ENCODE data around the gene EFNB2. TPM values are rescaled to one million over a fixed set of nuclear protein-coding genes. Genes with fewer than 3 reads are reported as not detected.

Gene EFNB2
- total and polyA plus RNA-seq, 2 donors (not counting 3 experiments of a cell fraction or from before 2014, with no cell fraction given), result 50.4 to 69.5 TPM

DNA sequence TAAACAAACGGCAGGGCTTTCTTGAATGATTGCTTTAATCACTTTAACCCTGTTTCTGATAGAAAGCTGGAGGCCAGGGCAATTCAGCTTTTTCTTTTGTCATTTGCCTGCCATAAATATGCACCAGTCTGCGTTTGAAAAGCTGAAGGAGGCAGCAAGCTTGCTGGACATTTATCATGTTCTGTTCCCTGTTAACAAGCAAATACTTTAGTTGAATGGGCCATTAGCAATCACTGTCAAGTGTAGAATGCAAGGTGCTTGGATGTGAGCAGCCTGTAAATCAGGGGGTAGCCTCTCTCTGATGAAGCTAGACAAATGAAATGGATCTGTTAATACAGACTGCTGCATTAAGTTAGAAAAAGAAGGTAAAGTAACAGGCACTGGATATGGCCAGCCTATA lies 7.6 kb downstream of the EFNB2 start:
- dilution Hi-C loops (cut with MboI; ENCODE audit: extremely low pct_ligation_motif_present, low sequenced_read_pairs), result no loop called here
- Histone ChIP-seq H3K4me2 (ENCODE audit: insufficient read depth, low read length) (no peak overlapping the region), H3K9ac (replicated peaks; ENCODE audit: extremely low read depth, insufficient read depth, low read length) (no peak overlapping the region), H4K20me1 (replicated peaks; ENCODE audit: control insufficient read depth, extremely low read depth, insufficient read depth, low read length) (peaks cover 2% of the 10 kb centered on the region), H3K27ac (ENCODE audit: insufficient read depth, low read depth, low read length) (no peak overlapping the region), H2AFZ (ENCODE audit: low read depth, low read length) (no peak overlapping the region), H3K4me1 (ENCODE audit: control insufficient read depth, extremely low read depth, insufficient read depth, low read length) (peaks cover 33% of the 10 kb centered on the region), H3K79me2 (ENCODE audit: control insufficient read depth, insufficient read depth, low read length) (peaks cover 61% of the 10 kb centered on the region), H3K9me1 (replicated peaks; ENCODE audit: control insufficient read depth, extremely low read depth, insufficient read depth, low read length) (no peaks in the 10 kb centered on the region), H3K36me3 (ENCODE audit: control insufficient read depth in 2 of 2, extremely low read depth in 1 of 2, insufficient read depth in 2 of 2, low read length in 2 of 2) (peaks cover 0 to 3% of the 10 kb centered on the region in 2 experiments), H3K4me3 (replicated peaks in 1 of 3; ENCODE audit: insufficient read depth in 1 of 3, low read depth in 1 of 3, low read length in 3 of 3) (no peak overlapping the region), H3K27me3 (ENCODE audit: control insufficient read depth in 2 of 2, insufficient read depth in 2 of 2, low read length in 2 of 2) (no peaks in the 10 kb centered on the region), H3K9me3 (replicated peaks; ENCODE audit: control insufficient read depth, insufficient read depth, low read length) (no peaks in the 10 kb centered on the region)
- FAIRE-seq (no peak), DNase-seq (ENCODE audit: low read depth, low spot score) (no peak)
- no TSS peak for BruUV-seq (replicated peaks)
- ChIA-PET POLR2A (interaction anchor here (0.8 kb wide), 1 partner anchor 391 kb away, joined by 3 read pairs; no protein-coding TSS in a partner anchor), CTCF (interaction anchor here (0.9 to 1.1 kb wide), 3 partner anchors 32 to 1117 kb away, joined by 3 to 4 read pairs (median 3); no protein-coding TSS in a partner anchor)
- intact Hi-C loops (cut with micrococcal nuclease), result no loop called here
- TF ChIP-seq, protein P1, sequence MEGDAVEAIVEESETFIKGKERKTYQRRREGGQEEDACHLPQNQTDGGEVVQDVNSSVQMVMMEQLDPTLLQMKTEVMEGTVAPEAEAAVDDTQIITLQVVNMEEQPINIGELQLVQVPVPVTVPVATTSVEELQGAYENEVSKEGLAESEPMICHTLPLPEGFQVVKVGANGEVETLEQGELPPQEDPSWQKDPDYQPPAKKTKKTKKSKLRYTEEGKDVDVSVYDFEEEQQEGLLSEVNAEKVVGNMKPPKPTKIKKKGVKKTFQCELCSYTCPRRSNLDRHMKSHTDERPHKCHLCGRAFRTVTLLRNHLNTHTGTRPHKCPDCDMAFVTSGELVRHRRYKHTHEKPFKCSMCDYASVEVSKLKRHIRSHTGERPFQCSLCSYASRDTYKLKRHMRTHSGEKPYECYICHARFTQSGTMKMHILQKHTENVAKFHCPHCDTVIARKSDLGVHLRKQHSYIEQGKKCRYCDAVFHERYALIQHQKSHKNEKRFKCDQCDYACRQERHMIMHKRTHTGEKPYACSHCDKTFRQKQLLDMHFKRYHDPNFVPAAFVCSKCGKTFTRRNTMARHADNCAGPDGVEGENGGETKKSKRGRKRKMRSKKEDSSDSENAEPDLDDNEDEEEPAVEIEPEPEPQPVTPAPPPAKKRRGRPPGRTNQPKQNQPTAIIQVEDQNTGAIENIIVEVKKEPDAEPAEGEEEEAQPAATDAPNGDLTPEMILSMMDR (IDR thresholded peaks at IDR 0.05; ENCODE audit: extremely low read depth in 1 of 2, insufficient read depth in 1 of 2, low read depth in 1 of 2, low read length in 2 of 2), result no peak
- TF ChIP-seq FOS (IDR thresholded peaks at IDR 0.05; ENCODE audit: borderline replicate concordance, insufficient read depth, low read length) (no peak), POLR2AphosphoS5 (IDR thresholded peaks at IDR 0.05; ENCODE audit: insufficient read depth, low read depth, low read length) (no peak), MYC (IDR thresholded peaks at IDR 0.05; ENCODE audit: low read depth, low read length) (no peak), JUN (IDR thresholded peaks at IDR 0.05; ENCODE audit: borderline replicate concordance, insufficient read depth, insufficient read length, low read depth) (no peak), EZH2 (IDR thresholded peaks at IDR 0.05; ENCODE audit: borderline replicate concordance, low read depth, low read length, severe bottlenecking) (no peak)
- TF ChIP-seq, protein P2, sequence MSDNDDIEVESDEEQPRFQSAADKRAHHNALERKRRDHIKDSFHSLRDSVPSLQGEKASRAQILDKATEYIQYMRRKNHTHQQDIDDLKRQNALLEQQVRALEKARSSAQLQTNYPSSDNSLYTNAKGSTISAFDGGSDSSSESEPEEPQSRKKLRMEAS (IDR thresholded peaks at IDR 0.05; ENCODE audit: insufficient read depth, insufficient read length), result no peak
